GM12878 (cell line): Measurements from ENCODE around the gene TATDN3. TPM values are rescaled to one million over a fixed set of nuclear protein-coding genes. Genes with fewer than 3 reads are reported as not detected.

ENCODE experiments used
- ATAC-seq: fragments of 200-7000 bp; cut with Tn5 transposase; 3 replicates; pipeline ENCODE4 v1.9.1; 2020; ENCODE audit warnings: mild to moderate bottlenecking, moderate library complexity
- BruUV-seq: library from RNA; stranded (reverse); fragments of 400-500 nt; replicated peaks from 2 replicates; lab custom pipeline; 2021; lab: Mats Ljungman, UMichigan
- CTCF ChIA-PET: fragments of 300-600 bp; sonication (Branson Sonifier 250); formaldehyde crosslinking; extraction: SDS; loops from one replicate; lab custom pipeline; 2021; ENCODE audit warnings: inconsistent platforms; lab: Yijun Ruan, JAX
- POLR2A ChIA-PET: fragments of 350-600 bp; formaldehyde crosslinking; extraction: SDS; loops from one replicate; lab custom pipeline; 2021; ENCODE audit warnings: inconsistent platforms; lab: Charles Lee
- RAD21 ChIA-PET: fragments of 300-600 bp; sonication (Branson Sonifier 250); formaldehyde crosslinking; loops from one replicate; lab custom pipeline; 2023; ENCODE audit warnings: antibody characterized with exemption; ENCODE audit not compliant: unreplicated experiment; lab: Charles Lee
- SMC1A ChIA-PET: fragments of 300-600 bp; sonication (Branson Sonifier 250); formaldehyde crosslinking; loops from one replicate; lab custom pipeline; 2023; ENCODE audit not compliant: unreplicated experiment, uncharacterized antibody; lab: Charles Lee
- DNase-seq: peaks from one replicate; pipeline ENCODE4 v3.0.0-alpha.2; 2011; ENCODE audit warnings: low read depth, low spot score
- FAIRE-seq: peaks from 3 replicates; lab custom pipeline; 2011; peaks lifted over from hg19 to GRCh38; lab: Jason Lieb, UNC
- H2AFZ ChIP-seq: 2 replicates; pipeline ENCODE4 v1.6.0; 2011; ENCODE audit warnings: low read depth, low read length, control low read depth; ENCODE audit not compliant: control insufficient read depth
- H3K27ac ChIP-seq: 2 replicates; pipeline ENCODE4 v1.5.1; 2011; ENCODE audit warnings: control low read depth; ENCODE audit not compliant: control insufficient read depth, insufficient read depth
- H3K27me3 ChIP-seq, 2 experiments: replicated peaks in 1 of 2; 2 replicates each; pipeline versions ENCODE4 v1.6.0 to v1.6.1; 2011; ENCODE audit warnings: low read length in 1 of 2; ENCODE audit not compliant: control insufficient read depth in 2 of 2, insufficient read depth in 2 of 2
- H3K36me3 ChIP-seq, 2 experiments: 2 replicates each; pipeline ENCODE4 v1.5.1; 2011; ENCODE audit warnings: low read length in 1 of 2; ENCODE audit not compliant: control insufficient read depth in 2 of 2, insufficient read depth in 2 of 2
- H3K4me1 ChIP-seq: 2 replicates; pipeline ENCODE4 v1.6.1; 2011; ENCODE audit warnings: mild to moderate bottlenecking, low read length, moderate library complexity, mixed read lengths; ENCODE audit not compliant: control insufficient read depth, insufficient read depth
- H3K4me2 ChIP-seq: 2 replicates; pipeline ENCODE4 v1.6.0; 2011; ENCODE audit warnings: control low read depth; ENCODE audit not compliant: control insufficient read depth, insufficient read depth
- H3K4me3 ChIP-seq: fragments of 200-600 bp; sonication (generic); 2 replicates; pipeline ENCODE4 v1.5.1; 2016
- H3K79me2 ChIP-seq: 2 replicates; pipeline ENCODE4 v1.6.0; 2011; ENCODE audit warnings: low read length; ENCODE audit not compliant: control insufficient read depth, insufficient read depth
- H3K9ac ChIP-seq: 2 replicates; pipeline ENCODE4 v1.8.0; 2011; ENCODE audit warnings: low read length, control low read depth, mixed read lengths; ENCODE audit not compliant: control insufficient read depth, insufficient read depth
- H3K9me3 ChIP-seq: replicated peaks from 3 replicates; pipeline ENCODE4 v1.5.1; 2011; ENCODE audit warnings: mild to moderate bottlenecking, low read length; ENCODE audit not compliant: control insufficient read depth, insufficient read depth
- H4K20me1 ChIP-seq: 2 replicates; pipeline ENCODE4 v1.6.0; 2011; ENCODE audit not compliant: control insufficient read depth, insufficient read depth
- CHD4 ChIP-seq: fragments of 200-600 bp; sonication (generic); IDR thresholded peaks from 2 replicates; pipeline ENCODE4 v1.6.1; 2016; ENCODE audit warnings: mild to moderate bottlenecking
- EP300 ChIP-seq, 2 experiments: fragments of 150-350 bp in 1 of 2; IDR thresholded peaks; 2 replicates each; pipeline ENCODE4 v1.6.1; 2011 to 2012; ENCODE audit warnings: low read depth in 2 of 2, low read length in 2 of 2, borderline replicate concordance in 1 of 2, improper control_type of control experiment in 1 of 2, inconsistent platforms in 1 of 2; ENCODE audit not compliant: control insufficient read depth in 1 of 2
- IKZF1 ChIP-seq: fragments of 450-650 bp; conservative IDR thresholded peaks from 2 replicates; pipeline ENCODE4 v1.6.1; 2017; ENCODE audit warnings: antibody characterized with exemption, mild to moderate bottlenecking
- JUND ChIP-seq: IDR thresholded peaks from 2 replicates; pipeline ENCODE4 v1.6.1; 2012; ENCODE audit warnings: low read depth, mild to moderate bottlenecking, low read length, improper control_type of control experiment, moderate library complexity
- MTA2 ChIP-seq: fragments of 450-650 bp; IDR thresholded peaks from 2 replicates; pipeline ENCODE4 v1.6.1; 2016; ENCODE audit warnings: low read depth, mild to moderate bottlenecking, moderate library complexity
- NR2C2 ChIP-seq: IDR thresholded peaks from 2 replicates; pipeline ENCODE4 v1.6.1; 2011; ENCODE audit warnings: borderline replicate concordance, low read depth; ENCODE audit not compliant: control insufficient read depth, insufficient read length
- RAD51 ChIP-seq: fragments of 450-650 bp; IDR thresholded peaks from 2 replicates; pipeline ENCODE4 v1.6.1; 2016; ENCODE audit warnings: moderate library complexity, mild to moderate bottlenecking, inconsistent platforms
- RELA ChIP-seq: fragments of 450-650 bp; IDR thresholded peaks from 2 replicates; pipeline ENCODE4 v1.8.0; 2014; ENCODE audit warnings: borderline replicate concordance; ENCODE audit not compliant: partially characterized antibody
- RFX5 ChIP-seq: IDR thresholded peaks from 2 replicates; pipeline ENCODE4 v1.6.1; 2011; ENCODE audit warnings: low read depth, low read length, improper control_type of control experiment
- SMARCA5 ChIP-seq: fragments of 450-650 bp; IDR thresholded peaks from 2 replicates; pipeline ENCODE4 v1.6.1; 2017; ENCODE audit warnings: mild to moderate bottlenecking
- SPI1 ChIP-seq: IDR thresholded peaks from 2 replicates; pipeline ENCODE4 v1.6.1; 2011; ENCODE audit warnings: low read depth, mild to moderate bottlenecking, low read length, moderate library complexity, borderline replicate concordance; ENCODE audit not compliant: insufficient read depth
- SRF ChIP-seq, 2 experiments: IDR thresholded peaks; 2 replicates each; pipeline ENCODE4 v1.6.1; 2011; ENCODE audit warnings: low read depth in 2 of 2, low read length in 2 of 2, mild to moderate bottlenecking in 1 of 2, moderate library complexity in 1 of 2
- TCF7 ChIP-seq: IDR thresholded peaks from 2 replicates; pipeline ENCODE4 v1.6.1; 2014; ENCODE audit warnings: antibody characterized with exemption, borderline replicate concordance
- WRNIP1 ChIP-seq: IDR thresholded peaks from 2 replicates; pipeline ENCODE4 v1.6.1; 2011; ENCODE audit warnings: low read depth, low read length, improper control_type of control experiment, borderline replicate concordance
- ZBTB11 ChIP-seq: fragments of 450-650 bp; formaldehyde crosslinking; IDR thresholded peaks from 2 replicates; pipeline ENCODE4 v1.5.0; 2022; ENCODE audit warnings: mild to moderate bottlenecking, missing genetic modification characterization
- ZZZ3 ChIP-seq: IDR thresholded peaks from 2 replicates; pipeline ENCODE4 v1.6.1; 2011; ENCODE audit warnings: low read depth; ENCODE audit not compliant: control insufficient read depth, insufficient read length
- WGBS: methylation state at CpG from one replicate; pipeline ENCODE4 v1.1.6; 2016; ENCODE audit warnings: low lambda C conversion rate; ENCODE audit not compliant: insufficient replicate concordance, insufficient coverage; ENCODE audit errors: missing lambda C conversion rate; 5-methylcytosine and 5-hydroxymethylcytosine counted together
- in situ Hi-C: fragments of 300-500 bp; cut with MboI; formaldehyde crosslinking; loops from 9 replicates; pipeline ENCODE4 v1.14.3; 2018; ENCODE audit warnings: mixed read lengths
- intact Hi-C: fragments of 100-400 bp; cut with micrococcal nuclease; formaldehyde crosslinking; loops from one replicate; pipeline ENCODE4 v1.14.2; 2022; ENCODE audit not compliant: unreplicated experiment
- polyA plus RNA-seq, 11 experiments: library from polyadenylated mRNA; depleted of rRNA in 4 of 11; unstranded in 6 of 11; stranded (reverse) in 5 of 11; fragments of >200 nt; fragmentation: Nextera tagmentation in 4 of 11; fragmentation: Illumina TruSeq in 1 of 11; extraction: Ambion mirVana in 4 of 11; extraction: Trizol in 1 of 11; gene quantifications; 1 replicate in 1 of 11; 2 replicates in 10 of 11; pipeline versions ENCODE4 v1.2.1 to v1.2.3, GENCODE V29; 2011 to 2016; ENCODE audit warnings: inconsistent platforms in 2 of 11, missing spikeins in 2 of 11, low read depth in 1 of 11
- total RNA-seq, 4 experiments: library from RNA; depleted of rRNA in 3 of 4; stranded (reverse); fragments of >200 nt in 3 of 4; fragmentation: Illumina TruSeq in 1 of 4; extraction: Trizol in 1 of 4; gene quantifications; 2 replicates each; pipeline versions ENCODE4 v1.2.1 to v1.2.3, GENCODE V29; 2013 to 2021
- TF ChIP-seq, protein P1 (sequence below): fragments of 150-350 bp; IDR thresholded peaks from 2 replicates; pipeline ENCODE4 v1.6.1; 2014; ENCODE audit warnings: mild to moderate bottlenecking, low read depth, low read length
- TF ChIP-seq, protein P2 (sequence below): IDR thresholded peaks from 2 replicates; pipeline ENCODE4 v1.6.1; 2012; ENCODE audit warnings: low read depth, low read length, improper control_type of control experiment

TATDN3 gene
- total and polyA plus RNA-seq, 10 of the 15 experiments (the other 5 are each of a cell fraction or from before 2014, with no cell fraction given): 15.5 to 40.0 (median 22.7) TPM

DNA sequence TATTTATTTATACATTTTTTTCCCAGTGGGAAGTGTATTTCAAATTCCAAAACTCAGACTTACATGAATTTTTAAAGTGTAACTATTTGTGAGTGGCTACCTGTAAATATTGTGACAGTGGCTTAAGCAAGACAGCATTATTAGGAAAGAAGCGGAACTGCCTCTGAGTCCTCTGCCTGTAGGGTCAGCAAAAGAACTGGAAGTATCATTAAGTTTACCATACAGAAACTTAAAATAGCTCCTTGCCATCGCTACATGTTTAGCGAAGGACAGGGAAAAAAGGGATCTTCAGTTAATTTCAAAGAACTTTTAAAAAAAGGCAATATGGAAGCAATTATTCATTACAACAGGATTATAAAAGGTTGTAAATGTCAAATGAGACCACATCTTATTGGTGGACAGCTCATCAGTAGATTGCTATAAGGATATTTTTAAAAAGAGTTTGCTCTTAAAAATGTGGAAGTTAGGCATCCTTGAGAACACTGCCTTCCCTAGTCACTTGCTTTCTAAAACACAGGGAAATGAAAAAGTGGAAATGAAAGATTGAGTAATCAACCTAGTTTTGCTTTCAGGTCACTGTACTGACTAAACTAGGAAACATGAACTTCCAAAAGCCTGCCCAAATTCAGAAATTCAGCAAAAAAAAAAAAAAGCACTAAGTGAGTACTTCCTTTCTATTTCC lies 39.3 kb upstream of the TATDN3 start:
- ChIA-PET RAD21 (interaction anchor here (0.9 to 4.1 kb wide), 5 partner anchors 22 to 275 kb away, joined by 3 to 19 read pairs (median 9); no protein-coding TSS in a partner anchor), POLR2A (interaction anchor here (0.6 to 1.2 kb wide), 4 partner anchors 8 to 243 kb away, joined by 3 to 4 read pairs (median 3); no protein-coding TSS in a partner anchor), SMC1A (interaction anchor here (0.7 to 5.6 kb wide), 11 partner anchors 11 to 275 kb away, joined by 3 to 32 read pairs (median 6); no protein-coding TSS in a partner anchor), CTCF (interaction anchor here (0.6 to 5.8 kb wide), 16 partner anchors 11 to 316 kb away, joined by 3 to 56 read pairs (median 6); no protein-coding TSS in a partner anchor)
- Histone ChIP-seq H3K79me2 (peaks cover 2% of the 10 kb centered on the region), H3K4me3 (peak overlapping the region; percentile 58; the same call in 1 of the 2 replicates), H3K4me2 (peak overlapping the region; percentile 93), H3K36me3 (0 out of 4 replicates have a peak, but pooled peaks cover 0 to 2% of the 10 kb centered on the region in 2 experiments), H3K9me3 (no peaks in the 10 kb centered on the region), H3K27me3 (no peaks in the 10 kb centered on the region), H3K27ac (no peak overlapping the region), H3K4me1 (peaks cover 41% of the 10 kb centered on the region), H2AFZ (no peak overlapping the region), H4K20me1 (no peaks in the 10 kb centered on the region), H3K9ac (no peak overlapping the region)
- 98% methylated on average over 3 of the region's 3 CpGs for WGBS
- intact Hi-C loops: loop anchor here (5.0 to 10.0 kb wide), 2 partner anchors 50 to 278 kb away; no protein-coding TSS in a partner anchor
- ATAC-seq: peak; percentile 54
- in situ Hi-C loops: no loop called here
- DNase-seq: peak; percentile 30
- no TSS peak for BruUV-seq
- peak; percentile 88 for FAIRE-seq
- TF ChIP-seq SRF (IDR thresholded peaks at IDR 0.05; ENCODE audit: low read depth in 2 of 2, low read length in 2 of 2) (no peak), SMARCA5 (no peak), EP300 (IDR thresholded peaks at IDR 0.05; ENCODE audit: borderline replicate concordance in 1 of 2, control insufficient read depth in 1 of 2, low read depth in 2 of 2, low read length in 2 of 2) (0 out of 4 replicates have a peak, but pooled peaks of 1 of the 2 experiments have one; percentile 31), SPI1 (peak; percentile 64), ZBTB11 (CRISPR knock-in tag) (no peak), JUND (no peak), RFX5 (no peak), WRNIP1 (no peak), MTA2 (no peak), RAD51 (no peak), ZZZ3 (no peak), IKZF1 (peak; percentile 77), NR2C2 (no peak), TCF7 (peak; percentile 34; the same call in 1 of the 2 replicates), CHD4 (no peak), RELA (no peak)
- TF ChIP-seq, protein P1, sequence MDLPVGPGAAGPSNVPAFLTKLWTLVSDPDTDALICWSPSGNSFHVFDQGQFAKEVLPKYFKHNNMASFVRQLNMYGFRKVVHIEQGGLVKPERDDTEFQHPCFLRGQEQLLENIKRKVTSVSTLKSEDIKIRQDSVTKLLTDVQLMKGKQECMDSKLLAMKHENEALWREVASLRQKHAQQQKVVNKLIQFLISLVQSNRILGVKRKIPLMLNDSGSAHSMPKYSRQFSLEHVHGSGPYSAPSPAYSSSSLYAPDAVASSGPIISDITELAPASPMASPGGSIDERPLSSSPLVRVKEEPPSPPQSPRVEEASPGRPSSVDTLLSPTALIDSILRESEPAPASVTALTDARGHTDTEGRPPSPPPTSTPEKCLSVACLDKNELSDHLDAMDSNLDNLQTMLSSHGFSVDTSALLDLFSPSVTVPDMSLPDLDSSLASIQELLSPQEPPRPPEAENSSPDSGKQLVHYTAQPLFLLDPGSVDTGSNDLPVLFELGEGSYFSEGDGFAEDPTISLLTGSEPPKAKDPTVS: no peak
- TF ChIP-seq, protein P2, sequence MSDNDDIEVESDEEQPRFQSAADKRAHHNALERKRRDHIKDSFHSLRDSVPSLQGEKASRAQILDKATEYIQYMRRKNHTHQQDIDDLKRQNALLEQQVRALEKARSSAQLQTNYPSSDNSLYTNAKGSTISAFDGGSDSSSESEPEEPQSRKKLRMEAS: no peak
